Measurements from ENCODE around the gene TECTB. TPM values are rescaled to one million over a fixed set of nuclear protein-coding genes. Genes with fewer than 3 reads are reported as not detected.

The TECTB gene
- total RNA-seq, 4 donors from 2014 or later: not detected

DNA sequence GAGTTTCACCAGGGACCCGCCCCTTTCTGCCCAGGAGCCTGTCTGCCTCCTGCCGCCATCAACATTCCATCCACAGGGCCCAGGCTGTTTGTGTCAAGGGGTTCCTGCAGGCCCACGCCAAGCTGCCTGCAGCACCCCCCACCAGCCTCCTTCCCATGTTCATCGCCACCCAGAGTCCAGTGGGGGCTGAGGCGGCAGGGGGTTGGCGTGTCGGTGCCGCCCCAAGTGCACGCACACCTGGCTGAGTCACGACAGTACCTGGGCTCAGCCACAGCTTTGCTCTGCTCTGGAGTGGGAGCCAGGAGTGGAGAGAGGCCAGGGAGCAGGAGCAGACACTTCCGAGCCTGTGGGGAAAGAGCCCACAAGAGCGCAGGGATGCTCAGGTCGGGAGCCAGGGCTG is 42.8 kb upstream of the TECTB start:
- TF ChIP-seq POLR2A (IDR thresholded peaks at IDR 0.05) (no peak), EP300 (IDR thresholded peaks at IDR 0.05; ENCODE audit: low read depth) (no peak), CTCF (IDR thresholded peaks at IDR 0.05) (no peak)
- Histone ChIP-seq H3K4me1 (no peaks in the 10 kb centered on the region), H3K27me3 (no peaks in the 10 kb centered on the region), H3K36me3 (no peaks in the 10 kb centered on the region), H3K4me3 (no peak overlapping the region), H3K27ac (no peak overlapping the region), H3K9me3 (peaks cover 2 to 7% of the 10 kb centered on the region in 2 donors)
- in situ Hi-C loops (cut with MboI; ENCODE audit: low pct_ligation_motif_present in 1 of 4, low pct_unique_long_range_greater_than_20kb in 1 of 4, low sequenced_read_pairs in 3 of 4) (no loop called here), intact Hi-C loops (cut with DNase I; ENCODE audit: low total_unique reads) (no loop called here)
- DNase-seq: no peak
- 91% methylated on average over 13 of the region's 13 CpGs; no CpG with 5 or more reads in 1 of the 2 donors for WGBS, 2 donors (ENCODE audit: low coverage in 1 of 2)

- Histone ChIP-seq H3K4me1 (no peaks in the 10 kb centered on the region), H3K36me3 (no peaks in the 10 kb centered on the region), H3K27ac (no peak overlapping the region), H3K4me3 (no peak overlapping the region), H3K27me3 (no peaks in the 10 kb centered on the region), H3K9me3 (peaks cover 2 to 7% of the 10 kb centered on the region in 2 donors)
- in situ Hi-C loops (cut with MboI; ENCODE audit: low pct_ligation_motif_present in 1 of 4, low pct_unique_long_range_greater_than_20kb in 1 of 4, low sequenced_read_pairs in 3 of 4) (no loop called here), intact Hi-C loops (cut with DNase I; ENCODE audit: low total_unique reads) (no loop called here)
- DNase-seq: no peak
- 51 to 80% methylated on average over 1 to 2 of the region's 2 CpGs for WGBS, 2 donors (ENCODE audit: low coverage in 1 of 2)
- TF ChIP-seq CTCF (IDR thresholded peaks at IDR 0.05): no peak
These were observed 41.4 kb upstream of the TECTB start for GRCh38 chr10:112241651-112242341.

DNA sequence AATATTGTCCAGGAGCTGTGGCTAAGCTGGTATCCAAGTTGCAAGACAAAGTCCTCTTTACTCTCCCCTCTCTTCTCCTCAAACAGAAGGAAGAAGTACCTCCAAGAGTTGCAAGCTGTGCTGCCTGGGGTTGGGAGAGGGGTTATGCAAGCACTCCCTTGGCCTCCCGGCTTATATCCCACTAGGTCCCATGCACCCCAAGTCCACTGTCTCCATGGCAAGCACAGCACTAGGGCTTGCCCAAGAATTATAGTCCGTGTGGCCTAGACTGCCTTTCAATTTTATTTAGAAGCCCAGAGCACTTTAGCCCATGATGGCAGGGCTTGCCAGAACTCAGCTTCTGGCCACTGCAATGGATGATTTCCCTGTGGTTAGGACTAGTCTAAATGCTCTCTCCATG is 40.4 kb upstream of the TECTB start:
- Histone ChIP-seq H3K27ac (no peak overlapping the region), H3K27me3 (no peaks in the 10 kb centered on the region), H3K4me3 (no peak overlapping the region), H3K4me1 (no peaks in the 10 kb centered on the region), H3K36me3 (no peaks in the 10 kb centered on the region), H3K9me3 (peaks cover 2 to 7% of the 10 kb centered on the region in 2 donors)
- TF ChIP-seq POLR2A (IDR thresholded peaks at IDR 0.05) (no peak), POLR2AphosphoS5 (IDR thresholded peaks at IDR 0.05) (no peak), CTCF (IDR thresholded peaks at IDR 0.05) (no peak), EP300 (IDR thresholded peaks at IDR 0.05; ENCODE audit: low read depth) (no peak)
- WGBS, 2 donors (ENCODE audit: low coverage in 1 of 2): 90% methylated on average over 2 of the region's 2 CpGs; no CpG with 5 or more reads in 1 of the 2 donors
- in situ Hi-C loops (cut with MboI; ENCODE audit: low pct_ligation_motif_present in 1 of 4, low pct_unique_long_range_greater_than_20kb in 1 of 4, low sequenced_read_pairs in 3 of 4): no loop called here
- intact Hi-C loops (cut with DNase I; ENCODE audit: low total_unique reads): no loop called here
- DNase-seq: no peak

- intact Hi-C loops (cut with DNase I; ENCODE audit: low total_unique reads) (no loop called here), in situ Hi-C loops (cut with MboI; ENCODE audit: low pct_ligation_motif_present in 1 of 4, low pct_unique_long_range_greater_than_20kb in 1 of 4, low sequenced_read_pairs in 3 of 4) (no loop called here)
- Histone ChIP-seq H3K9me3 (peaks cover 0 to 7% of the 10 kb centered on the region in 2 donors), H3K36me3 (no peaks in the 10 kb centered on the region), H3K4me3 (no peak overlapping the region), H3K27ac (no peak overlapping the region), H3K27me3 (no peaks in the 10 kb centered on the region), H3K4me1 (no peaks in the 10 kb centered on the region)
- 85% methylated on average over 6 of the region's 6 CpGs for WGBS, 2 donors (ENCODE audit: low coverage in 1 of 2)
- DNase-seq: no peak
- TF ChIP-seq EP300 (IDR thresholded peaks at IDR 0.05; ENCODE audit: low read depth) (no peak), CTCF (IDR thresholded peaks at IDR 0.05) (no peak), POLR2A (IDR thresholded peaks at IDR 0.05) (no peak), POLR2AphosphoS5 (IDR thresholded peaks at IDR 0.05) (no peak)
These were observed 39.5 kb upstream of the TECTB start for GRCh38 chr10:112243713-112244112.
